ENCODE results near the gene PLEKHA8.

DNA sequence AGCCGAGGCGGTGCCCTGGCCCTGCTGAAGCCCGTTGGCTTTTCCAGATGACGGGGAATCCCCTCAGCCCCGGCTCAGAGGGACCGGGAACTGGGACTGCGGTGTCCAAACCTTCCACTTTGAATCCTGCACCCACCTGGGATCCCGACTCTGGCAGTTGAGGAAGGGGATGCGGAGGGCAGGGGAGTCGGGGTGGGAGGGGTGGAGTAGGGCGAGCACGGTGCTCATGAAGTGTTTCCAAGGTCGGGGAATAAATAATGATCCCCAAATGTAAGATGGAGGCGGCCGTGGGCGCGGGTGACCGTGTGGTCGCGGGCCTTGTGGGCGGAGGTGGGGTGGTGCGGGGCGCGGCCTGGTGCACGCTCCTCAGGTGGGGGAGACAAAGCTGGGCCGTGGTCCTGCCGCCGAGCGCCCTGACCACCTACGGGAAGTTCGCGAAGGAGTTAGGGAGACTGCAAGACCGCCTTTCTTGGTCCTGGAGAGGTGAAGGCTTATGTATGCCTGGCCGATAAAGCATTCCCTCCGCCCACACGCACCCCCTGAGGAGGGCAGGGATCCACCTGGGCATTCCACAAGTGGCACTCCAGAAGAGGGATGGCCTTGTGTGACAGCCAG, 108.0 kb downstream of the PLEKHA8 start:
- no peak for TF ChIP-seq POLR2A (IDR thresholded peaks at IDR 0.05)
- TF ChIP-seq, protein P1, sequence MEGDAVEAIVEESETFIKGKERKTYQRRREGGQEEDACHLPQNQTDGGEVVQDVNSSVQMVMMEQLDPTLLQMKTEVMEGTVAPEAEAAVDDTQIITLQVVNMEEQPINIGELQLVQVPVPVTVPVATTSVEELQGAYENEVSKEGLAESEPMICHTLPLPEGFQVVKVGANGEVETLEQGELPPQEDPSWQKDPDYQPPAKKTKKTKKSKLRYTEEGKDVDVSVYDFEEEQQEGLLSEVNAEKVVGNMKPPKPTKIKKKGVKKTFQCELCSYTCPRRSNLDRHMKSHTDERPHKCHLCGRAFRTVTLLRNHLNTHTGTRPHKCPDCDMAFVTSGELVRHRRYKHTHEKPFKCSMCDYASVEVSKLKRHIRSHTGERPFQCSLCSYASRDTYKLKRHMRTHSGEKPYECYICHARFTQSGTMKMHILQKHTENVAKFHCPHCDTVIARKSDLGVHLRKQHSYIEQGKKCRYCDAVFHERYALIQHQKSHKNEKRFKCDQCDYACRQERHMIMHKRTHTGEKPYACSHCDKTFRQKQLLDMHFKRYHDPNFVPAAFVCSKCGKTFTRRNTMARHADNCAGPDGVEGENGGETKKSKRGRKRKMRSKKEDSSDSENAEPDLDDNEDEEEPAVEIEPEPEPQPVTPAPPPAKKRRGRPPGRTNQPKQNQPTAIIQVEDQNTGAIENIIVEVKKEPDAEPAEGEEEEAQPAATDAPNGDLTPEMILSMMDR (IDR thresholded peaks at IDR 0.05), result no peak

Data from tibial nerve (tissue), 3 donors.